Measurements from ENCODE around the gene MAP2K5.

- no peak for TF ChIP-seq CTCF (IDR thresholded peaks at IDR 0.05; ENCODE audit: poor library complexity, severe bottlenecking)
- no peak for TF ChIP-seq POLR2AphosphoS5 (IDR thresholded peaks at IDR 0.05)
- TF ChIP-seq RAD21 (conservative IDR thresholded peaks at IDR 0.05), result no peak
Observed at GRCh38 chr15:67512140-67512539, 30.4 kb upstream of the MAP2K5 start.
